ENCODE measurements around the gene SEL1L3.
"Not testable (repeated sequence)": the region's sequence is repeated elsewhere in the genome, so short reads cannot be mapped to it uniquely, and the experiment has no call there.

SEL1L3 gene

DNA sequence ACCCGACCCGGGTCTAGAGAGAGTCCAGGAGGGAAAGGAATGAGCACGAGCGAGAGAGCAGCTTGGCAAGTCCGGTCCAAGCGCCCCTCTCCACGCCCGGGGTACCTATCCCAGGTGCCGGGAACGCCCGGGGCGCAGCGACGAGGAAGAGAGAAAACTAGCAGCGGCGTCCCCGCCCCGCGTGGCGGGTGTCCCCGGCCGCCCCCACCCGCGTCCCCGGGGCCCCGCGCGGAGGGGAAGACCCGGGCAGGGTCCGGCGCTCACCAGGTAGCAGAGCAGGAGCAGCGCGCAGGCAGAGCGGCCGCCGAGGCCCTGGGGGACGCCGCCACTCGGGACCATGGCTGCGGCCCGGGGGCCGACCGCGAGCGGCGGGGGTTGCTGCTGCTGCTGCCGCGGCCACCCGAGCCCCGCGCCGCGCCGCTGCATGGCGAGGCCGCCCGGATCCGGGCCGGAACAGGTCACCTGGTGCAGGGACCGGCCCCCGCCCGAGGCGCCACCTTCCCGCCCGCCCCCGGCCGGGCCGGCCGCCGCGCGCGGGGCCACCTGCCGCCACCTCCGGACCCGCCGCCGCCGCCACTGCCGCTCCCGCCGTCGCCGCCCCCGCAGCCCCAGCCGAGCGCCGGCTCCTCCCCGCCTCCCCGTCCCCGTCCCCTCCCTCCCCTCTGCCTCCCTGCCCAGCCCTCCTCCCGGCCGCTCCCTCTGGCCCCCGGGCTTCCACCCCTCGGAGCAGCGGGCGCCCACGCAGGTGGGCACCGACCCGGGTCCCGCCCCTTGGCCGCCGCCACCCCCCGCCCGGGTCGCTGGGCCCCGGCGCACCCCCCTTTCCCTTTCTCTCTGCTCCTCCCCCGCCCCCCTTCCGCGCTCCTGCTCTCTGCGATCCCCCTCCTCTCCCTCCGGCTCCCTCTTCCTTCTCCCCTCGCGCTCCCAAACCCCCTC lies at the start of gene SEL1L3:
SEL1L3 (minus strand) TSS at position 578 of the 936 bp plus-strand sequence; CDS start at position 426, 152 bp downstream.
- peak in 1 of 2 donors; percentile 55 for DNase-seq

DNA sequence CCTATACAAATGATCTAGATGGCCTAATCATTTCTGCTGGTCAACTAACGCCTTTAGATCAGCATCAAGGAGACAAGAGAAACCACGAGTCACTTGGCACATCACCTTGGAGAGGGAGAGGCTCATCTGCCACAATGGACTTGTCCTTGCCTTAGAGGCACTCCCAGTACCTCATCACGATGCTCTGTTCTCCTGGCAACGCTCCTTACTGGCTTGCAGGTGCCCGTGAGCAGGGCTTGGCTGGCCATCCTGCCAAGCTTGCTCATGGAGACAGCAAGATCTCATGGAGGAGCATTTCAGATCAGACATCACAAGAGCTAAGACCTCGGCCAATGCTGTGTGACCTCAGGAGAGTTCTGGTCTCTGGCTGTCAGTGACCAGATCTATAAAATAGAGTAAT lies 48.6 kb upstream of the SEL1L3 start:
- no peak for DNase-seq

DNA sequence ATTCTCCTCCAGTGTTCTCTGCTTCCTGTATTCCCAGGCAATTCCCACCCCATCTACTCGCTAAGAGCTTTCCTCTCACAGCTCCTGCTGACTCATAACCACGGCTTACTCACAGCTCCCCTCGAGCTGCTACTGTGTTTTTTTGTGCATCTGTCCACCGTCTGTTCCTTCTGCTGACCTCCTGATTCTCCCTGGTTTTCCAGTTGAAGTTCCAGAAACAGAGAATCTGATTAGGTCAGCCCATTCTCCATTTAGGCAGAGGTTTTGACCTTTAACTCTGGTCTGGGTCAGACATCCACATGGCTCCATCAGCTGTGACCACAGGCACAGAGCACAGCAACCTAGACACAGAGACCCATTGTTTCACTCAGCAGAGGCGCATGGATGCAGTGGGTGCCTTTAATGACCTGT lies 45.7 kb upstream of the SEL1L3 start:
- DNase-seq: no peak

DNA sequence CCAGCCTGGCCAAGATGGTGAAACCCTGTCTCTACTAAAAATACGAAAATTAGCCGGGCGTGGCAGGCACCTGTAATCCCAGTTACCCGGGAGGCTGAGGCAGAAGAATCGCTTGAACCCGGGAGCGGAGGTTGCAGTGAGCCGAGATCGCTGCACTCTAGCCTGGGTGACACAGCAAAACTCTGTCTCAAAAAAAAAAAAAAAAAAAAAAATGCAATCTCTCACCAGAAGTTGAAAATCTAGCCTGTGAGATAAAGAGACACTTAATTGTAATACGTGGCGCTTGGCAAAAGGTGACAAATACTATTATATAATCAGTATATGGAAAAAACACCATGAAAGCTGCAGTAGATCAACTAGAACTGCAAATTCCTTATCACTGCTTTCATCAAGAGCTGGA lies 43.3 kb upstream of the SEL1L3 start:
- DNase-seq: not testable (repeated sequence)

DNA sequence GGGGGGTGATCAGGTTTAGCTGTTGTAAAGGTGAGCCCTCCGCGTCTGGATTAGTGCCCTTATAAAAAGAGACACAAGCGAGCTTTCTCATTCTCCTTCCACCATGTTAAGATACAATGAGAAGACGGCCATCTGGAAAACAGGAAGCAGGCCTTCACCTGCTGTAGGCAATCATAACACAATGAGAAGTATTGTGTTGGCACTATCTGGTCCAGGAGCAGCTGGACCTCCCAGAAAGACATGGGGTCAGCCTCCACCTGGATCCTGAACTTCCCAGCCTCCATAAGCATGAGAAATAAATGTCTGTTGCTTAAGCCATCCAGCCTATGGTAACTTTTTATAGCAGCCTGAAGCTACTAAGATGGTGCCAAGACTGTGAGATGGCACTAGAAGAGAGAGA lies 42.6 kb upstream of the SEL1L3 start:
- DNase-seq: no peak

DNA sequence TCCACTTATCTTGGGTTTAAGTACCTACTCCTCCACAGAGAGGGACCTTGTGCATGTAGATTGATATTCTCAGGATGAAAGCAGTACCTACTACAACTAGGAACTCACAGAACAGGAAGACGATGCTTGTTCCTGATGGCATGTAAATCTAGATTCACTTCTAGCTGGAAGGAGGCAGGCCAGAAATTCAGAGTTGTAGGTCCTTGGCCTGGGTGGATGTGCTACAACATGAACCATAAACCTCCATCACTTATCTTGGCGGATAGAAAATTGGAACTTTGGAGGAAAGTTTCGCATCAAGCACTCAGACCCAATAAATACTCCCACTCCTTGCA lies 41.9 kb upstream of the SEL1L3 start:
- no peak for DNase-seq

DNA sequence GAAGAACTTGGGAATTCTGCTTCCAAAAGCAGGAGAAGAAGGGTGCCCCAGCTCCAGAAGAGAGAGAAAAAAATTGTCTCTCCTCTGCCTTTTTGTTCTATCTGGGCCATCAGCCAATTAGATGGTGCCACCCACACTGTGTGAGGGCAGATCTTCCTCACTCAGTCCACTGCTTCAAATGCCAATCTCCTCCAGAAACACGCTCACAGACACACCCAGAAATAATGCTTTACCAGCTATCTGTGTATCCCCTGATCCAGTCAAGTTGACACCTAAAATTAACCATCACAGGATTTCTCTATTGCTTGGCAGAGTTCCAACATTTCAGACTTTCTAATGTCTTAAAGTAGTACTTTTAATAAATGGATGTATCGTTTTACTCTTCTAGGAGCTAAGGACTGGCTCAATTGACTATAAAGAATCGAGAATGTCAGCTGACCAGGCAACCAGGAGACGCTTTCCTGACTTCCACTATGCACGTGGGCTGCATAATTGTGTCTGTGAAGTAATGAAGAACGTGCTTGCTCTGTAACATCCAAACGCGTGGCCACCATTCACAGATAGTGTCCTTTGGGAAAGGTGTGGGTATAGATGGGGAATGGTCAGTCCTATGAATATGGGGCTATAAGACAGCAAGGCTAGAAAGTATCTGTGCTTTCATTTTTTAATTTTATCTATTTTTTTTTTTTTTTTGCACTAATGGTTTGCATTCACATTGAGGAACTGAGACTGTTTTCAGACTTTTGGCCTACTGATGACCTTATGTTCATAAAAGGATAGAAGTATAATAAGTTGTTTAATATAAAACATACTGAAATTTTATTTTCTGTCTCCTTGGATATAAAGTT lies 41.3 kb upstream of the SEL1L3 start:
- no peak for DNase-seq

DNA sequence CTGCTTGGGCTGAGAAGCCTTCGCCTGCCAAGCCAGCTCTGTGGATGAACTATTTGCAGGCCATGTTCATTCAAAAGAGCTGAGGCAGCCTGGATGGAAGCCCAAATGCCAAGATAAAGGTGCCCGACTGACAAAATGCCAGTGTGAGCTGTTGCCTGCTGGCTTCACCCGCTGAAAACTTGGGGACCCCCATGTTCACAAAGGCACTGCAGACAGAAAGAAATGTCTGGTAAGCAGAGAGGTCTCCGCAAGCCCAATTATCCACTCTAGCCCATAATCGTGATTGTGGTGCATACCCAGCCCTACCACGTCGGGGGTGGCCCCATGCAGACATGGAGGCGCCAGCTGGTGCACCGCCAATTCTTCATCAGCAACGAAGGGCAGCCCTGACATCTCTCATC lies 38.2 kb upstream of the SEL1L3 start:
- DNase-seq: no peak

DNA sequence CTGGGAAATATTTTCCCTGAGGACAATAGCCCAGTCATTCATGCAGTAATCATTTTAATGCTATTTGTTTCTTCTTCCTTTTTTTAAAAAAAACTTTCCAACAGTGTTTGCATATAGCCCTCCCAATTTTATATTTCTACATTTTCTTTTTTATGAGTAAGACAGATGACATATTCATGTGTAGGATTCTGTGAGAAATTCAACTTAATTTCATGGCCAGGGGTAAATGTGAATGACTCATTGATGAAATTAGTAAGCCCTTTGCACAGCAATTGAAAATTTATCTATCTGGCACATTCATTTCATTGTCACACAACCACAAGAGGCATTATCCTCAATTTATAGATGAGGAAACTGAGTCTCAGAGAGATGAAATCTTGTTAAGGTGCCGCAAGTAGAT lies 37.5 kb upstream of the SEL1L3 start:
- no peak for DNase-seq

DNA sequence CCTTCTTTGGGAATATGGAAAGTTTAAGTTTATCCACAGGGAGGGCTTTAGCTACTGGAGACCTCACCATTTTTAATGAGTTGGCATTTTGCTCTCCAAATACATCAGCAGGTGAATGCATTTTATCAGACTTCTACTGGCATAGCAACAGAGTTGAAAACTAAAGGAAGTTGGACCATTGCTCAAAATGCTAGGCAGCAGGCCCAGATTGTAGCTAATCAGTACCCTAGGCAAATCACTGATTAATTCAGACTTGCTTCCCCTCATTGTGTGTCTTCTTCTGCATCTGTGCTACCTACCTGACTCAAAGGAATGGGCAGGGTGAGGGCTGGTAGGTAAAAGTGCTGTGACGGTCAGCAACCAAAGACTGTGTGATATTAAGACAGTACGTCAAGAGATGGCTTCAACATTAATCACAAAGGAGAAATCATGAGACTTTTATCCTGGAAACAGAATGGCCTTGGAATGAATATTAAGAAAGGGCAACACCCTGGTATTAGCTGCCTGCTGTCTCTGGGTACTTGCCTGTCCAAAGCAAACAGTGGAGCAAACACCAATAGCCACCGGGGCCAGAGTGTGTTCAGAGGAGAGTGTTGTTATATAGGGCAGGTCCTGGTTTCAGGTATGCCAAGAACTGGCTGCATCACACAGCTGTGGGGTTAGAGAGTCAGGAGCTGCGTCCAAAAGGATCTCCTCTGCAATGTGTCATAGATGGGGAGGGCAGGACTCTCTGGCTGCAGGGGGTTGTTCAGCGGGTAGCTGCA lies 34.2 kb upstream of the SEL1L3 start:
- DNase-seq: no peak

DNA sequence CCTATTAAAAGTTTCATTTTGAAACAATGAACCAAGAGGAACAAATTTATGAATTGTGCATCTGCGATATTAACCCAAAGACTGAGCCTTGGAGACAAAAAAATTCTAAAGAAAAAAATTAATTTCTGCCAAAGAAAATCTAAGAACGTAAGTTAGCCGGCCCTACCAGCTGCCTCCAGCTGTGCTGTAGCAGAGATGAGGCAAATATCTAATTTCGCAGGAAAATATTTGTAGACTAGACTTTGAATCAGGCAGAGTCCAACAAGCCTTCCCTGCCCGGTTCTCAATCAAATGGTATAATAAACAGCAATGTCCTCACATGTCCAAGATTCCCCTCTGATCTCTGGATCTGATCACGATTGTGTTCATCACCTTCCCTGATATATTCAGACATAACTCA lies 30.0 kb upstream of the SEL1L3 start:
- no peak for DNase-seq

DNA sequence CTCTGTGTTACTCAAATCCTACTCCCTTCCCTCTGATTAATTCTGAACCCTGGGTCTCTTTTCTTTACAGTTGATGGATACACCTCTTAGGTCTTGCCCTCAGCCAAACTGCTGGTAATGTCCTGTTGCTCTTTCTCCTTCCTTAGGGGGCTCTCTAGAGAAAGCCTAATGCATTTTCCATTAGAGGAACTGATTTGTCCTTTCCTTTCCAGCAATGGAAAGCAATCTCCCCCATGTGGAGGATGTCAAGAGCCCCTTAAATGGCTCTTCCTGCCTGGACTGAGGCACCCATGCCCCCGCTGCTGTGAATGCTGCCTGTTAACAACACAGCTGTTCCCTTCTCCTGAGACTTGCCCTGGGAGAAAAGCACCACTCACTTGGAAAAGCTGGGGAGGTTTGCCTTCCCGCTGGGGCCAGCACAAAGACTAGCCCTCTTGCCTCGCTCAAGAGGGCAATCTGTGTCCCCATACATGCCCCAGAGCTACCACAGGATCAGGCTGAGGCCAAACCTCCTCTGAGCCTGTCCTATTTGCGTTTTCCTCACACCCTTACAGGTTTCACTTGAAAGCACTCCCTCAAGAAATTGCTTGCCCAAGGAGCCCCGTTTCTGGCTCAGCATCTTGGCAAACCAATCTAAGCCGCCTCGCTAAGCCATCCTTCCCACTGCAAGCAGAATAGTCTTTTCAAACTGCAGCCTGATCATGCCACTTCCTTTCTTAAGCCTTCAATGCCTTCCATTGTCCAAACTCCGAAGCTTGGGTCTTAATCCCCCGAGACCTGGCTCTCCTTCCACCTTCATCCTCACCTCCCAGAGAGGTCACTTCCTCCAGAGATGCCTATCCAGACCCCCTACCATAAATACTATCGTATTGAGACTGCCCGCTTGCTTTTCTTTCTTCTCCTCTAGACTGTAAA lies 28.0 kb upstream of the SEL1L3 start:
- DNase-seq: no peak

DNA sequence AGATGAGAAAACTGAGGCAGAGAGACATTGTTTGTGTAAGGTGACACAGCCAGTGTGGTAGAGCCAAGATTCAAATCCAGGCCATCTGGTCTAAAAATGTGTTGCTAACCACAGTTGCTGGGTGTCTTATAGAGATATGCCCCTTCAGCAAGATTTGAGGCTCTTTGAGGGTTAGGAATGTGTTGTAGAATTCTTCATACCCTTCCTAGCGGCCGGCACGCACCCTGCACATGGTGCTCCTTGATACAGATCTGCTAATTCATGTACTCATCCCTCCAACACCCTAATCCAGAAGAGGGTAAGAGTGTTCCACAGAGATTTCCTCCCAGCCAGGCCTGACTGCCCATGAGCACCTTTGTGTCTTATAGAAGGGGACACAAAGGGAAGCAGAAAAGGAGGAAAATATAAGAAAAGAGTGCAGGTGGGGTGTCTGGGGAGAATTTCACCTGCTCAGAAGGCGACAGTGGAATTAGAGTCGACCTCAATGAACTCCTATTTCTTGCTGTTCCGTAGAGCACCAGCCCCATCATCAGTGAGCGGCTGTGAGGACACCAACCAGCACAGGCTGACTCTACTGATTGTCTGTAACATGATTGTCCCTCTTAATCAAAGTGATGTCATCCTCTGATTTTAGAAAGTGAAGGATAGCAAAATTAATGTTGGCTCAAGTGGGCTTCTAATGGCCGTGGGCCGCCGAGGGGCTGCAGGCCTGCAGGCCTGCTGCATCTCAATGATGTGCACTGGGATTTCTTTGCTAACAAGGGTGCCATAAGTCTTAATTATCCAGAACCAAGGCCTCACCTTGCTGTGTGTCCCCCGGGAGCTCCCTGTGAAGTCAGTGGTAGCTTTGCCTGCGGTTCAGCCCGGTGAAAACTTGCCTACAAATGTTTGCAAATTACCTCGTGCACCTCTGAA lies 27.1 kb upstream of the SEL1L3 start:
- no peak for DNase-seq

DNA sequence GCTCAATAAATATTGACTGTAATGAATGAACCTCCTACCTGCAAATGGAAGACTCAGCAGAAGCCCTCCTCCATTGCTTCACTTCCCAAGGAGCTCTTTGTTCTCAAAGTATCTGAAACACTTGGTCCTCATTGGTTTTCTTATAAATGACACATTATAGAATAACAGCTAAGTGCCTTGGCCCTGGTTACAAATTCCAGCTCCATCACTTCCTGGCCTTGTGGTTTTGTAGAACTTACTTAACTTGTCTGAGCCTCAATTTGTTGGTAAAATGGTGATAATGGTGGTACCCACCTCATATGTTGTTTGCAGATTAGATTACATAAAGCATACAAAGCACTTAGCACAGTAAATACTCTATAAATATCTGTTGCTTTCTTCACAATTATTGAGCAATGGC lies 26.0 kb upstream of the SEL1L3 start:
- DNase-seq: no peak

DNA sequence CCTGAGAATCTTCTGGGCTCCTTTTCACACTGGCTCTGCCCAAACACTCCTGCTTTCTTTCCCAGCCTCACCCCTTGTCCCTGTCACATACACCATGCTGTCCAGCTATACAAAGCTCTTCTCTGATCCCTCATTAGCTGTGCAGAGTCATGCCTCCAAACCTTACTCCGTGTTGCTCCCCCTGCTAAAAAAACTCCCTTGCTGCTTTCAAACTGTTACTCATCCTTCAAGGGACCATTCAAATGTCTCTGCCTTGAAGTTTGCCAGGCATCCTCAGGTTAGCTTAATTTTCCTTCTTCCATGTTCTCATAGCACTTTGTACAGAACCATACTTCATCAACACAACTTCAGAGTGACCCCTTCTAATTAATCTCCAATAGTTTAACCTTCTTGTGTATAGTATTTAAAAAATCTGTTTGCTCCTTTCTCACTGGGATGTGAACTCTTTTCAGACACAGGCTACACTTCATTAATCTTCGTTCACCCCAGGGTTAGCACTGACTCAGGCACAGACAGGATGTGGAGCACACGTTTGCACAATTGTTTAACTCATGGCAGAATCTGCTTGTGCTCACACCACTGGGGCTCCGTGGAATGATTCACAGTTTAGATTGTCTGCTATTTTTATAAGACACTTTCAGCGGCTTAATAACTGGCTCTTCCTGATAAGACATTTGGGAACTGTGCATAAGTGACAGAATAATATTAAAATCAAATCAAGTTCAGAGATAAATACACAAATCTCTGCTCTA lies 21.4 kb upstream of the SEL1L3 start:
- DNase-seq: no peak

DNA sequence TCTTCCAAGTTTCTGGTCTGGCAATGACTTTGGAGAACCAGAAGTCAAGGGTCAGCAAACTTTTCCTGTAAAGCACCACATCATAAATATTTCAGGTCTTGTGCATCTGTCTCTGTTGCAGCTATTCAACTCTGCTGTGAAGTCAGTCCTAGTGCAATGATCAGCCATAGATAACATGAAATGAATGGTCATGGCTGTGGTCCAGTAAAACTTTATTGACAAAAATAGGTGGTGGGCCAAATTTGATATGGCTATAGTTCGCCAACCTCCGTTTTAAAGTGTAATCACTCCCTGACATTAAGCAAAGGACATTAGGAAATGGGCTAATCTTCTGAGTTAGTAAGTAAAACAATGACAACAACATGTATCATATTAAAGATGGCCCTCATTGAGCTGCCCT lies 20.8 kb upstream of the SEL1L3 start:
- no peak for DNase-seq

DNA sequence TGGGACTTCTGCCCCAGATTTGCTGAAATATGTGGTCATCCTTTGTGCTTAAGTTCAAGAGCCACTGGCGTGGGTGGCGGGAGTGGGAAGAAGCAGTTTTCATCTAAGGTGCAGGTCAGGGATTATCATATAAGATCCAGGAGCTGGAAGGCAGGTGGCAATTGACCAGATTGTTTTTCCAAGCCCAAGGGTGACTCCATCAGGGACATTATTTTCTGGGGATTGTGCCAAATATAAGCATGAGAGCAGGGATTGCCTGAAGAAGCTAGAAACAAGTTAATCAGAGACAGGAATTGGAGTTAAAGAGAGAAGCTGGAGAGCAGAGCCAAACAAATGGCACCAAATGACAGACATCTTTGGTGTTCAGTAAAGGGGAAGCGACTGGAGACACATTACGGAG lies 19.4 kb upstream of the SEL1L3 start:
- no peak for DNase-seq

DNA sequence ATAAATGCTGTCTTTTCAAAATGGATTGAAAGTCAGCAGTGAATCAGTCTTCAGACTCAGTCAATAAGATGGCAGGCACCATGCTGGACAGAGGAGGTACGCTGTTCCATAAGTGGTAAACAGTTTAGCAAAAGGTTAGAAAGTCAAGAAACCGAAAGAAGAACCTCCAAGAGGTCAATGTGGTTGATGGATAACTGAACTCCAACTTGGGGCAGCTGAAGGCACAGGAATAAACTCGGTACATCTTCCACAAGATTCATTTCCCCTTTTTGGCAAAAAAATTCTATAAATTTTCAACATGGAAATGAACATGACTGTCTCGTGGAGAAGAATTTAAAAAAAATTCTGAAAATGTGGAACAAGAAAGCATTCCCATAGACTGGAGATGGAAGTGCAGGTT lies 18.4 kb upstream of the SEL1L3 start:
- no peak for DNase-seq

DNA sequence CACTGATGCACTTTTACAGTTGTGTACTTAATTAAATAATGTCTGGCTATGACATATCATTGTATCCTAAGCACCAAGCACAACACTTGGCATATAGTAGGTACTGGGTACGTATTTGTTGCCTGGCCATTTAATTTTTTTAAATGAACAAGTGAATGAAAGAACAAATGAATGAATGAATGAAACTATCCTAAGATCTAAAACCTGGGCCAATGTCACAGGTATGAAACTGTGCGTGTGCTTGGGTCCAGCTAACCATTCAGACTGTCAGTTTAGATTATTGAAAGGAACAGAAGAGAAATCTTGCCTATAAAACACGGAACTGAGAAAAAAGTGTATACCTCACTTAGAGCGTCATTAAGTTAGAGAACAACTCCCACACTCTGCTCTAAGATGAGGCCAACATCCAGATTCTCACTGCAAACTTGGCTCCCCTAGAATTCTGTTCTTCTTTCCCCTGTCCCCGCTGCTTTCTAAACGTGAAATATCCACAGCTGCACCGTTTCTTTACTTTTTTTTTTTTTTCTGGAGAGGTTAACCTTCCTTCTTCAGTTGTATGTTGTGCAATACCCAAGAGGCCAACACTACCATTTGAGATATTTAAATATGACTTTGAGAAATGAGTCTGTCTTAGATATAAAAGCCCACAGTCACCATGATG lies 17.3 kb upstream of the SEL1L3 start:
- DNase-seq: no peak

DNA sequence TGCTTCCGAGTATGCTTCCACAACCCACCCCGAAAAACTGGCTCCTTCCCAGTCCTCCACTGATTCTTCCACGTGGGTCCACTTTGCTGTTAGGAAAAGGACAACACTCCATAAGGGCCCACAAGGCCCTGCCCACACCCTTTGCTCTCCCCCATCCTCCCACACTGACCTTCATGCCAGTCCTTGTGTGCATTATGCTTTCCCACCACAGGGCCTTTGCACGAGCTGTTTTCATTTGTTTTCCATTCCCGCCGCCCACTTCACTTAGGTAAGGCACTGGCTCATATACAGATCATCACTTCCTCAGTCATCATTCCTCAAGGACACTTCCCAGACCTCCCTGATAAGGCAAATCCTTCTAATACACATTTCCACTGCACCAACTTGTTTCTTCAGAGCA lies 16.8 kb upstream of the SEL1L3 start:
- DNase-seq: no peak
